PC-3 (cell line): Measurements from ENCODE around the gene SAPCD2.

Experiments used
- EZH2 ChIP-seq: fragments of 300-600 bp; sonication (generic); IDR thresholded peaks from one replicate; pipeline ENCODE4 v1.6.1; 2017; ENCODE audit warnings: antibody characterized with exemption, mild to moderate bottlenecking, low read length; ENCODE audit not compliant: unreplicated experiment
- TF ChIP-seq, protein P1 (sequence below): fragments of 300-600 bp; sonication (generic); conservative IDR thresholded peaks from 2 replicates; pipeline ENCODE4 v1.5.1; 2017; ENCODE audit warnings: antibody characterized with exemption, low read depth, mild to moderate bottlenecking, low read length

GRCh38 chr9:137027369-137028262 is 42.7 kb downstream of the SAPCD2 start, which contains the start of gene ABCA2:
- TF ChIP-seq, protein P1, sequence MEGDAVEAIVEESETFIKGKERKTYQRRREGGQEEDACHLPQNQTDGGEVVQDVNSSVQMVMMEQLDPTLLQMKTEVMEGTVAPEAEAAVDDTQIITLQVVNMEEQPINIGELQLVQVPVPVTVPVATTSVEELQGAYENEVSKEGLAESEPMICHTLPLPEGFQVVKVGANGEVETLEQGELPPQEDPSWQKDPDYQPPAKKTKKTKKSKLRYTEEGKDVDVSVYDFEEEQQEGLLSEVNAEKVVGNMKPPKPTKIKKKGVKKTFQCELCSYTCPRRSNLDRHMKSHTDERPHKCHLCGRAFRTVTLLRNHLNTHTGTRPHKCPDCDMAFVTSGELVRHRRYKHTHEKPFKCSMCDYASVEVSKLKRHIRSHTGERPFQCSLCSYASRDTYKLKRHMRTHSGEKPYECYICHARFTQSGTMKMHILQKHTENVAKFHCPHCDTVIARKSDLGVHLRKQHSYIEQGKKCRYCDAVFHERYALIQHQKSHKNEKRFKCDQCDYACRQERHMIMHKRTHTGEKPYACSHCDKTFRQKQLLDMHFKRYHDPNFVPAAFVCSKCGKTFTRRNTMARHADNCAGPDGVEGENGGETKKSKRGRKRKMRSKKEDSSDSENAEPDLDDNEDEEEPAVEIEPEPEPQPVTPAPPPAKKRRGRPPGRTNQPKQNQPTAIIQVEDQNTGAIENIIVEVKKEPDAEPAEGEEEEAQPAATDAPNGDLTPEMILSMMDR: no peak
- TF ChIP-seq EZH2: no peak
